HepG2 (cell line): ENCODE measurements around the gene EIF4A3. TPM values are rescaled to one million over a fixed set of nuclear protein-coding genes. Genes with fewer than 3 reads are reported as not detected.

Experiments
- ARHGAP35 ChIP-seq: sonication (generic); formaldehyde crosslinking; IDR thresholded peaks from 2 replicates; pipeline ENCODE4 v1.9.0; 2022; ENCODE audit warnings: mild to moderate bottlenecking, inconsistent platforms, moderate library complexity, missing genetic modification reagents, borderline replicate concordance
- ATAD3A ChIP-seq: sonication (generic); formaldehyde crosslinking; IDR thresholded peaks from 2 replicates; pipeline ENCODE4 v1.4.0; 2020; ENCODE audit warnings: missing genetic modification reagents
- HNRNPLL ChIP-seq: fragments of 200-400 bp; formaldehyde crosslinking; IDR thresholded peaks from 2 replicates; pipeline ENCODE4 v1.6.1; 2017; ENCODE audit warnings: mild to moderate bottlenecking, low read depth, low read length; ENCODE audit not compliant: poor library complexity, severe bottlenecking
- MAFF ChIP-seq: IDR thresholded peaks from 2 replicates; pipeline ENCODE4 v1.6.1; 2011; ENCODE audit warnings: low read depth, low read length, improper control_type of control experiment
- MIER2 ChIP-seq: IDR thresholded peaks from 2 replicates; pipeline ENCODE4 v1.6.1; 2016; ENCODE audit warnings: missing biosample characterization, missing genetic modification reagents
- POLR2A ChIP-seq, 2 experiments: IDR thresholded peaks; 2 replicates each; pipeline ENCODE4 v1.6.1; 2011; ENCODE audit warnings: low read depth in 2 of 2, low read length in 2 of 2, mild to moderate bottlenecking in 1 of 2, moderate library complexity in 1 of 2; ENCODE audit not compliant: insufficient read depth in 1 of 2
- PRMT3 ChIP-seq: sonication (generic); formaldehyde crosslinking; IDR thresholded peaks from 2 replicates; pipeline ENCODE4 v1.8.1; 2022; ENCODE audit warnings: low read depth, mild to moderate bottlenecking, moderate library complexity, missing genetic modification reagents, borderline replicate concordance
- SALL2 ChIP-seq: sonication (generic); formaldehyde crosslinking; IDR thresholded peaks from 2 replicates; pipeline ENCODE4 v1.8.1; 2023; ENCODE audit warnings: mild to moderate bottlenecking, missing genetic modification reagents, inconsistent platforms
- SP1 ChIP-seq, 2 experiments: fragments of 450-650 bp in 1 of 2; sonication (generic) in 1 of 2; formaldehyde crosslinking in 1 of 2; IDR thresholded peaks; 2 replicates each; pipeline versions ENCODE4 v1.4.0 to v1.6.1; 2016 to 2020; ENCODE audit warnings: missing genetic modification reagents in 1 of 2
- ZIK1 ChIP-seq: sonication (generic); formaldehyde crosslinking; IDR thresholded peaks from 2 replicates; pipeline ENCODE4 v1.5.0; 2020; ENCODE audit warnings: mild to moderate bottlenecking, low read depth, missing genetic modification reagents, borderline replicate concordance
- ZNF205 ChIP-seq: IDR thresholded peaks from 2 replicates; pipeline ENCODE4 v1.6.1; 2018; ENCODE audit warnings: missing biosample characterization, missing genetic modification reagents
- ZNF24 ChIP-seq: fragments of 450-650 bp; IDR thresholded peaks from 2 replicates; pipeline ENCODE4 v1.6.1; 2017; ENCODE audit warnings: antibody characterized with exemption, mild to moderate bottlenecking
- ZNF30 ChIP-seq: sonication (generic); formaldehyde crosslinking; IDR thresholded peaks from 2 replicates; pipeline ENCODE4 v1.5.0; 2020; ENCODE audit warnings: mild to moderate bottlenecking, missing genetic modification reagents
- ZNF607 ChIP-seq: sonication (generic); formaldehyde crosslinking; IDR thresholded peaks from 2 replicates; pipeline ENCODE4 v1.5.1; 2020; ENCODE audit warnings: missing genetic modification reagents, mild to moderate bottlenecking, borderline replicate concordance
- ZNF660 ChIP-seq: sonication (generic); formaldehyde crosslinking; IDR thresholded peaks from 2 replicates; pipeline ENCODE4 v1.5.1; 2020; ENCODE audit warnings: mild to moderate bottlenecking, low read depth, missing genetic modification reagents, borderline replicate concordance
- ZNF672 ChIP-seq: sonication (generic); formaldehyde crosslinking; IDR thresholded peaks from 2 replicates; pipeline ENCODE4 v1.8.1; 2022; ENCODE audit warnings: missing genetic modification reagents
- ZNF800 ChIP-seq: sonication (generic); formaldehyde crosslinking; IDR thresholded peaks from 2 replicates; pipeline ENCODE4 v1.4.0; 2020; ENCODE audit warnings: missing genetic modification reagents
- ZSCAN9 ChIP-seq: IDR thresholded peaks from 2 replicates; pipeline ENCODE4 v1.6.1; 2016; ENCODE audit warnings: borderline replicate concordance
- polyA plus RNA-seq, 8 experiments: library from polyadenylated mRNA; depleted of rRNA in 3 of 8; stranded (reverse) in 7 of 8; unstranded in 1 of 8; fragments of >200 nt; fragmentation: Illumina TruSeq in 4 of 8; extraction: Trizol in 4 of 8; gene quantifications; 2 replicates each; pipeline versions ENCODE4 v1.2.1 to v1.2.3, GENCODE V29; 2011 to 2016; ENCODE audit warnings: low read depth in 4 of 8, missing spikeins in 1 of 8, mixed read lengths in 1 of 8; ENCODE audit not compliant: insufficient read depth in 1 of 8
- total RNA-seq, 5 experiments: library from RNA; depleted of rRNA; stranded (reverse); fragments of >200 nt; fragmentation: Illumina TruSeq; extraction: Trizol; gene quantifications; 2 replicates each; pipeline ENCODE4 v1.2.3, GENCODE V29; 2016; ENCODE audit warnings: low read depth in 1 of 5
- TF ChIP-seq, protein P1 (sequence below): sonication (generic); formaldehyde crosslinking; IDR thresholded peaks from 2 replicates; pipeline ENCODE4 v1.5.1; 2020; ENCODE audit warnings: missing genetic modification reagents, mild to moderate bottlenecking, borderline replicate concordance
- TF ChIP-seq, protein P2 (sequence below): sonication (generic); formaldehyde crosslinking; conservative IDR thresholded peaks from 2 replicates; pipeline ENCODE4 v1.4.0; 2020; ENCODE audit warnings: missing genetic modification reagents
- TF ChIP-seq, protein P3 (sequence below): sonication (generic); formaldehyde crosslinking; IDR thresholded peaks from 2 replicates; pipeline ENCODE4 v1.4.0; 2020; ENCODE audit warnings: missing genetic modification reagents, mild to moderate bottlenecking, borderline replicate concordance

Gene EIF4A3
- total and polyA plus RNA-seq, 2 of the 13 experiments (the other 11 are each of a cell fraction or from before 2014, with no cell fraction given): 145 to 187 TPM

DNA sequence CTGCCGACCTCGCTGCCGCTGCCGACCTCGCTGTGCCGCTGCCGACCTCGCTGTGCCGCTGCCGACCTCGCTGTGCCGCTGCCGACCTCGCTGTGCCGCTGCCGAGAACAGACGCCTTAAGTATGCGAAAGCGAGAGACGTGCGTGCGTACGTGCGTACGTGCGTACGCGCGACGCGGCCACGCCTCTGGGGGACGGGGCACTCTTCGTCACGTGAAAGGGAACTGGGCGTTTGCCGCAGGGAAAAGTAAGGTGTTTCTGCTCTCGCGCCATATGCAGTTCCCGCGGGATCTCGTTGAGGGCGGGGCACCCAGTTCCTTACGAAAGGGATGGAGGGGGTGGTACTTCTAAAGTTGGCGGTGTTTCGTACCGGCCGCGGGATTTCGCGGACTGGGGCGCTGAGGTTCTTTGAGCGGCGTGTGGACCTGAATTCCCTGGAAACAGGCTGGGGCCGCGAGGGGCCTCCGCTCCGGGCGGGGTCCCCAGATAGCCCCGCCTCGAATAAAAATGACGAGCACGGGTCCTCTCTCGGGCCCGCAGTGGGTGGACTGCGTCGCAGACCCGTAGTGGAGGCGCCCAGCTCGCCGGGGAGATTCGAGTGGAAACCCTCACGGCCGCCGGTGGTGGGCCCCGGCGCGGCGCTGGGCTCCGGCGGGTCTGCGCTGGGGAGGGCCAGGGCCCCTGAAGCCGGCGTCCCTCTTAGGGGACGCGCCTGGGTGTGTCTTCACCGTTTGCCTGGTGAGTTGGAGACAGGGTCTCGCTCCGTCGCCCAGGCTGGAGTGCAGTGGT lies at the start of gene EIF4A3 (continued):
- TF ChIP-seq, protein P1, sequence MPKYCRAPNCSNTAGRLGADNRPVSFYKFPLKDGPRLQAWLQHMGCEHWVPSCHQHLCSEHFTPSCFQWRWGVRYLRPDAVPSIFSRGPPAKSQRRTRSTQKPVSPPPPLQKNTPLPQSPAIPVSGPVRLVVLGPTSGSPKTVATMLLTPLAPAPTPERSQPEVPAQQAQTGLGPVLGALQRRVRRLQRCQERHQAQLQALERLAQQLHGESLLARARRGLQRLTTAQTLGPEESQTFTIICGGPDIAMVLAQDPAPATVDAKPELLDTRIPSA: no peak
- peak; percentile 4; the same call in 1 of the 2 replicates for TF ChIP-seq ZNF205 (CRISPR knock-in tag)
- TF ChIP-seq ZSCAN9 (CRISPR knock-in tag): peak; percentile 59; the same call in 1 of the 2 replicates
- TF ChIP-seq MAFF: no peak; the same call in 1 of the 2 replicates
- no peak; the same call in 1 of the 2 replicates for TF ChIP-seq ZNF672 (CRISPR knock-in tag)
- TF ChIP-seq ATAD3A (CRISPR knock-in tag): no peak
- TF ChIP-seq, protein P2, sequence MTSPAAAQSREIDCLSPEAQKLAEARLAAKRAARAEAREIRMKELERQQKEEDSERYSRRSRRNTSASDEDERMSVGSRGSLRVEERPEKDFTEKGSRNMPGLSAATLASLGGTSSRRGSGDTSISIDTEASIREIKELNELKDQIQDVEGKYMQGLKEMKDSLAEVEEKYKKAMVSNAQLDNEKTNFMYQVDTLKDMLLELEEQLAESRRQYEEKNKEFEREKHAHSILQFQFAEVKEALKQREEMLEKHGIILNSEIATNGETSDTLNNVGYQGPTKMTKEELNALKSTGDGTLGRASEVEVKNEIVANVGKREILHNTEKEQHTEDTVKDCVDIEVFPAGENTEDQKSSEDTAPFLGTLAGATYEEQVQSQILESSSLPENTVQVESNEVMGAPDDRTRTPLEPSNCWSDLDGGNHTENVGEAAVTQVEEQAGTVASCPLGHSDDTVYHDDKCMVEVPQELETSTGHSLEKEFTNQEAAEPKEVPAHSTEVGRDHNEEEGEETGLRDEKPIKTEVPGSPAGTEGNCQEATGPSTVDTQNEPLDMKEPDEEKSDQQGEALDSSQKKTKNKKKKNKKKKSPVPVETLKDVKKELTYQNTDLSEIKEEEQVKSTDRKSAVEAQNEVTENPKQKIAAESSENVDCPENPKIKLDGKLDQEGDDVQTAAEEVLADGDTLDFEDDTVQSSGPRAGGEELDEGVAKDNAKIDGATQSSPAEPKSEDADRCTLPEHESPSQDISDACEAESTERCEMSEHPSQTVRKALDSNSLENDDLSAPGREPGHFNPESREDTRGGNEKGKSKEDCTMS: no peak
- TF ChIP-seq MIER2 (CRISPR knock-in tag): no peak
- TF ChIP-seq ZNF607 (CRISPR knock-in tag): peak; percentile 49; the same call in 1 of the 2 replicates
- no peak for TF ChIP-seq ZNF660 (CRISPR knock-in tag)
- TF ChIP-seq ZNF24: no peak
- peak; percentile 97; the same call in 1 of the 2 replicates for TF ChIP-seq ARHGAP35 (CRISPR knock-in tag)
- peak; percentile 94 for TF ChIP-seq SP1 (IDR thresholded peaks at IDR 0.05)
- TF ChIP-seq SP1 (CRISPR knock-in tag; IDR thresholded peaks at IDR 0.05): peak; percentile 99
- TF ChIP-seq ZIK1: peak; percentile 98
- peak; percentile 89; the same call in 1 of the 2 replicates for TF ChIP-seq PRMT3 (CRISPR knock-in tag)
- TF ChIP-seq ZNF30 (CRISPR knock-in tag): no peak
- TF ChIP-seq ZNF800 (CRISPR knock-in tag): peak; percentile 88
- TF ChIP-seq POLR2A (IDR thresholded peaks at IDR 0.05; ENCODE audit: insufficient read depth in 1 of 2, low read depth in 2 of 2, low read length in 2 of 2): peak; percentile 65 to 96
- TF ChIP-seq HNRNPLL: peak; percentile 89
- TF ChIP-seq, protein P3, sequence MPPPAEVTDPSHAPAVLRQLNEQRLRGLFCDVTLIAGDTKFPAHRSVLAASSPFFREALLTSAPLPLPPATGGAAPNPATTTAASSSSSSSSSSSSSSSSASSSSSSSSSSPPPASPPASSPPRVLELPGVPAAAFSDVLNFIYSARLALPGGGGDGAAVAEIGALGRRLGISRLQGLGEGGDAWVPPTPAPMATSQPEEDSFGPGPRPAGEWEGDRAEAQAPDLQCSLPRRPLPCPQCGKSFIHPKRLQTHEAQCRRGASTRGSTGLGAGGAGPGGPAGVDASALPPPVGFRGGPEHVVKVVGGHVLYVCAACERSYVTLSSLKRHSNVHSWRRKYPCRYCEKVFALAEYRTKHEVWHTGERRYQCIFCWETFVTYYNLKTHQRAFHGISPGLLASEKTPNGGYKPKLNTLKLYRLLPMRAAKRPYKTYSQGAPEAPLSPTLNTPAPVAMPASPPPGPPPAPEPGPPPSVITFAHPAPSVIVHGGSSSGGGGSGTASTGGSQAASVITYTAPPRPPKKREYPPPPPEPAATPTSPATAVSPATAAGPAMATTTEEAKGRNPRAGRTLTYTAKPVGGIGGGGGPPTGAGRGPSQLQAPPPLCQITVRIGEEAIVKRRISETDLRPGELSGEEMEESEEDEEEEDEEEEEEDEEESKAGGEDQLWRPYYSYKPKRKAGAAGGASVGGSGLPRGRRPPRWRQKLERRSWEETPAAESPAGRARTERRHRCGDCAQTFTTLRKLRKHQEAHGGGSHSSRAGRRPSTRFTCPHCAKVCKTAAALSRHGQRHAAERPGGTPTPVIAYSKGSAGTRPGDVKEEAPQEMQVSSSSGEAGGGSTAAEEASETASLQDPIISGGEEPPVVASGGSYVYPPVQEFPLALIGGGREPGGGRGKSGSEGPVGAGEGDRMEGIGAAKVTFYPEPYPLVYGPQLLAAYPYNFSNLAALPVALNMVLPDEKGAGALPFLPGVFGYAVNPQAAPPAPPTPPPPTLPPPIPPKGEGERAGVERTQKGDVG (CRISPR knock-in tag): peak; percentile 79; the same call in 1 of the 2 replicates
- TF ChIP-seq SALL2 (CRISPR knock-in tag): peak; percentile 100
